Fibroblast of skin of left quadriceps (primary cell): ENCODE data around the gene R3HCC1L.
"Not testable (repeated sequence)": the region's sequence is repeated elsewhere in the genome, so short reads cannot be mapped to it uniquely, and the experiment has no call there.

Experiments
- DNase-seq, 2 experiments: peaks; one replicate each; pipeline ENCODE4 v3.0.0-alpha.2; 2013; ENCODE audit warnings: low read depth in 2 of 2

The R3HCC1L gene

GRCh38 chr10:98131619-98132018 is 2.8 kb upstream of the R3HCC1L start:
- no peak for DNase-seq

DNA sequence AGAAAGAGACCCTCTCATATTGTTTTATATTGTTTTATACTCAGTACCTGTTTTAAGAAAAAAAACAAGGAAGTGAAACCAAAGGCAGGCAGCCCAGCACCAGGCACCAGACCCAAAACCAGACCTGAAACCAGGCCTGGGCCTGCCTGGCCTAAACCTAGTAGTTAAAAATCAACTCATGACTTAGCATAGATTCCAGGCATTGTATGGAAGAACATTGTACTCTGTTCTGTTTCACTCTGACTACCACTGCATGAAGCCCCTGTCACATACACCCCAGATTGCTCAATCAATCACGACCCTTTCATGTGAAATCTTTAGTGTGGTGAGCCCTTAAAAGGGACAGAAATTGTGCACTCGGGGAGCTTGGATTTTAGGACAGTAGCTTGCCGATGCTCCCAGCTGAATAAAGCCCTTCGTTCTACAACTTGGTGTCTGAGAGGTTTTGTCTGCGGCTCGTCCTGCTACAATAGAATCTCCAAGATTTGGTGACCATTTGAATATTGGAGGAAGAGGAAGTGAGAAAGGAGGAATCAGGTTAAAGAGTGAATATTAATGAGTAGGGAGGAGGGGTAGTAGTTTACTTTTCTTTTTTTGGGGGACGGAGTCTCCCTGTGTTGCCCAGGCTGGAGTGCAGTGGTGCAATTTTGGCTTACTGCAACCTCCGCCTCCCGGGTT is 1.2 kb upstream of the R3HCC1L start:
- not testable (repeated sequence) for DNase-seq

DNA sequence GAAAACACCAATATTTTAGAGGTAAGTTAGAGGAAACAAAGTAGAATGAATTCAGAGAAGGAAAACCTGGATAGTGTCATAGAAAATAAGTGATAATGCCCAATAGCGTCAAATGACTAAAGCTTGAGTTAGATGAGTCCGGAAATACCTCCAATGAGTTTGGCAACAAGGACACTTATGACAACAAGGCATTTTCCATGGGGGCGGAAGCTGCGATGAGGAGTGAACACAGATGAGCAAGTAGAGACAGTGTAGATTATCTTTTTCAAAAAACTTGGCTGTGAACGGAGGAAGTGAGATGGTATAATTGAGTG is 383 bp upstream of the R3HCC1L start:
- DNase-seq, result no peak

DNA sequence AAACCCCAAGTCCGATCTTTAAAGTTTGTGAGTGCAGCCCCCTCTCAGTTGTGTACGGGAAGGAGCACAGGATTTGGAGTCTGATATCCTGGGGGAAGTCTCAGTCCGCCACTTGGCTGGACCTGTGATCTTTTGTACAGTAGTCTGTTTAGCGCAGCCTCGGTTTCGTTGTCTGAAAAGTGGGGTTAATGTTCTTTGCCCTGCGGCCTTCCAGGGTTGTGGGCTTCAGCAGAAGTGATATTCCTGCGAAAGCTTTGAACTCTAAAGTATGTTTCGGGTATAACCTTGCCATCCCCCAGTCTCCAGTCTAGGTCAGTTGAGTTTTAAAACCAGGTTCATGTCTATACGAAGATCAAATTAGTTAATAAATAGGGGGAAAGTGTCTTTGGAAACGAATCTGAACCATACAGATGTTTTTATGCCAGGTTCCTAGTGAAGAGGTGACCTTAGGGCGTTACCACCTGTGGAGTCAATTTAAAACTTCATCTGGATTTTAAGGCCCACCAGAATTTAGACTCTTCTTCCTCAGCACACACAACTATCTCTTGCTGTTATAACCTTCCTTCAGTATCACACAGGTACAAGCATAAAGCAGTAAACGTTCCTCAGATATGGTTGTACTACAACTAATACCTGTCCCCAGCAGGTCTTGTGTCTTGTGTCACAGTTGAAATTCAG is 904 bp downstream of the R3HCC1L start:
- no peak for DNase-seq

DNA sequence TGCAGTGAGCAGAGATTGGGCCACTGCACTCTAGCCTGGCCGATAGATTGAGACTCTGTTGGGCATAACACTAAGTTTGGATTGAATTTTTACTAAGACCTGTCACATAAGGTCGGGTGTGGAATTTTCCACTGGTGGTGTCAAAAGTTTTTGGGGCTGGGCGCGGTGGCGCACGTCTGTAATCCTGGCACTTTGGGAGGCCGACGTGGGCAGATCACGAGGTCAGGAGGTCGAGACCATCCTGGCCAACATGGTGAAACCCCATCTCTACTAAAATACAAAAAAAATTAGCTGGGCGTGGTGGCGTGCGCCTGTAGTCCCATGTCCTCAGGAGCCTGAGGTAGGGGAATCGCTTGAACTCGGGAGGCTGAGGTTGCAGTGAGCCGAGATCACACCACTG is 2.3 kb downstream of the R3HCC1L start:
- not testable (repeated sequence) for DNase-seq

GRCh38 chr10:98138031-98138430 is 3.6 kb downstream of the R3HCC1L start:
- no peak for DNase-seq

DNA sequence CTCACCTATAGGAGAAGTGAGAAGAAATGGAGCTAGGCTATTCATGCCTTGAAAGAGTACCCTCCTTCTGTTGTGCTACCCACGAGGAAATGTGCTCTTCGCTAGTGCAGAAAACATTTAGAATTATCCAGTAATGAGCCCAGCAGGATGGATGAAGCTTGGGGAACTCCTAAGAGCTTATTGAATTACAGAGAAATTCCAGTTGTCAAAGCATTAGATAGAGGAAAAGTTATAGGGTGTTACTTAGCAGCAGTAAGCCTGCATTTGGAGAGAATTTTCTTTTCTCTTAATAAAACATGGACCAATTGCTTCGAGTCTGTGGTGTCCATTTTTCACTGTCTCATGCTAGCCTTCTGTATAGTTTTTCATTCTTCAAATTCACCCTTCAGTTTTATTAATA is 5.0 kb downstream of the R3HCC1L start:
- DNase-seq, result no peak

GRCh38 chr10:98141484-98142073 is 7.1 kb downstream of the R3HCC1L start:
- DNase-seq, result no peak

DNA sequence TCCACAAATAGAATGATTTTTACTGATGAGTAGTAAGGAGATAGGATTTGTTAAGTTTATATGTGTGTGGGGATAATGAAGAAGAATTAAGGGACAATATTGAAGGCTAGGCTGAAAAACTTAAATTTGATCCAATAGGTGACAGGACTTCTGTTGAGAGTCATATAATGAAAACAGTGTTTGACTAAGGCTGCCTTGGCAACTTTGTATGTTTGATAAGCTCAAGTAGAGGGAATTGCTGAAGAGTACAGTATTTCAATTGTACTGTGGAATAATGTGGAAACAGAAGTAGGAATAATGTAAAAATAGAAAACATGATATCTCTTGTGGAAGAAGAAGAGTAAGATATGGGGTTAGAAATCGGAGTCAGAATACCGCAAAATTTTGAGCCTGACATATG is 10.5 kb downstream of the R3HCC1L start:
- no peak for DNase-seq

DNA sequence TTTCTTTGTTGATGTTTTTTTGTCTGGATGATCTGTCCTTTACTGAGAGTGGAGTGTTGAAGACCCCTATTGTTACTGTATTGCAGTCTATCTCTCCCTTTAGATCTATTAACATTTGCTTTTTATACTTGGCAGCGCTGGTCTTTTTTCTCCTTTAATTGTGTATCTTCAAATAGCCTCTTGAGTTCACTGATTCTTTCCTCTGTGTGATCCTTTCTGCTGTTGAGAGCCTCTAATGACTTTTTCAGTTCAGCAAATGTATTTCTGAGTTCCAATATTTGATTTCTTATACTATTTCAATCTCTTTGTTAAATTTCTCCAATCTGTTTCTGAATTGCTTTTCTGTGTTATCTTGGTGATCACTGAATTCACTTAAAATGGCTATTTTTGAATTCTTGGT is 15.4 kb downstream of the R3HCC1L start:
- no peak for DNase-seq

DNA sequence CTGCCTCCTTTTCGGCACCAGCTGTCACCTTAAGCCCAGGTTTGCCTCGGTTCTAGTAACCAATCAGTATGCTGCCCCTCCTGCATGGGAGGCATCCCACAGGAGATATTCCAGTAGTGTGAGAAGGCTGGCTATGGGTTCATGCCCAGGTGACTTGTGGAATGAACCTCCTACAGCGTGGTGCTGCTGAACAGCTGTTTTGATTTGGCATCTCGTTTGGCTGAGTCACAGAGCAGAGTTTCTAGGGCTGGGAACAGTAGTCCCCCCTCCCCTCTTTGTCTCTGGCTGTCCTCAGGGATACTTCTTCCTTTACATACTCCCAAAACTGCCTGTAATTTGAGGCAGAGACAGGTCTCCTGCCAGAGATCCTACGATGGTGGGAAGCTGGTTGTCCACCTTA is 16.1 kb downstream of the R3HCC1L start:
- DNase-seq, result no peak

DNA sequence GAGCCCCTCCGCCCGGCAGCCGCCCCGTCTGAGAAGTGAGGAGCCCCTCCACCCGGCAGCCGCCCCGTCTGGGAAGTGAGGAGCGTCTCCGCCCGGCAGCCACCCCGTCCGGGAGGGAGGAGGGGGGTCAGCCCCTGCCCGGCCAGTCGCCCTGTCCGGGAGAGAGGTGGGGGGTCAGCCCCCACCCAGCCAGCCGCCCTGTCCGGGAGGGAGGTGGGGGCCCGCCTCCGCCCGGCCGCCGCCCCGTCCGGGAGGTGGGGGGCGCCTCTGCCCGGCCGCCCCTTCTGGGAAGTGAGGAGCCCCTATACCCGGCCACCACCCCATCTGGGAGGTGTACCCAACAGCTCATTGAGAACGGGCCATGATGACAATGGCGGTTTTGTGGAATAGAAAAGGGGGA is 18.3 kb downstream of the R3HCC1L start:
- not testable (repeated sequence) for DNase-seq

DNA sequence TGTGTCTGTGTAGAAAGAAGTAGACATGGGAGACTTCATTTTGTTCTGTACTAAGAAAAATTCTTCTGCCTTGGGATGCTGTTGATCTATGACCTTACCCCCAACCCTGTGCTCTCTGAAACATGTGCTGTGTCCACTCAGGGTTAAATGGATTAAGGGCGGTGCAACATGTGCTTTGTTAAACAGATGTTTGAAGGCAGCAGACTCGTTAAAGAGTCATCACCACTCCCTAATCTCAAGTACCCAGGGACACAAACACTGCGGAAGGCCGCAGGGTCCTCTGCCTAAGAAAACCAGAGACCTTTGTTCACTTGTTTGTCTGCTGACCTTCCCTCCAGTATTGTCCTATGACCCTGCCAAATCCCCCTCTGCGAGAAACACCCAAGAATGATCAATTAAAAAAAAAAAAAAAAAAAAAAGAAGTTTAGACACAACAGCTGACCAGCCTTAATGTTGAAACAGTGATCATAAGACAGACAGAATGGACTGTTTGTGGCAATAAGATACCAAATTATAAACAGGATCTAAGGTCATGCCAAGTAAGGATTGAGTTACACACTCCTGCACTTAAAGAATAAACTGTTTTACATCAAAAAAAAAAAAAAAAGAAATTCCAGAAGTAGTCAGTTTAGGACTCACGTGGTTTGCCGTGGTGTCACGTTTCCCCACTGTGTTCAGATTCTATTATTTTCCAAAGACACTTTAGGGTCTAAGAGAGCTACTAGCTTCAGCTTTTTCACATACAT is 18.9 kb downstream of the R3HCC1L start:
- DNase-seq, result not testable (repeated sequence)

- no peak for DNase-seq
Measured at GRCh38 chr10:98154076-98154475, 19.6 kb downstream of the R3HCC1L start.

GRCh38 chr10:98158576-98158975 is 24.1 kb downstream of the R3HCC1L start:
- no peak for DNase-seq

DNA sequence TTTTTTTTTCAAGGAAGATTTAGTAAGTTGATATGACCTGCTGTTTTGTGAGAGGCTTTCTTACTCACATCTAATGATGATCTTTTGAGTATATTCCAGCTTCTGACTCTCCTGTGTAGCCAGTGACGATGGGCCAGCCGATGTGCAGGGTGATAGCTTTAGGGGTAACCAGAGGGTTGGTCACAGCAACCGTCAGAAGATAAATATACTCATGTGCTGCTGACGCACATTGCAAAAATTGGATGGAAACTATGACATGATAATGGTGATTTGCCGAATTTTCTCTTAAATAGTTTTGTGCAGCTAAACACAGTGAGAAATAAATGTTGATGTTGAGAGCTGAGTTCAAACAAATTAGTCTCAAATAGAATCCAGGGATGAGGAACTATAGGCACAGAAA is 29.5 kb downstream of the R3HCC1L start:
- no peak for DNase-seq

GRCh38 chr10:98167191-98167590 is 32.7 kb downstream of the R3HCC1L start:
- DNase-seq, result no peak

- DNase-seq, result no peak
Measured at GRCh38 chr10:98168147-98168546, 33.7 kb downstream of the R3HCC1L start.

- no peak for DNase-seq
Measured at GRCh38 chr10:98168766-98169165, 34.3 kb downstream of the R3HCC1L start.

- DNase-seq, result no peak
Measured at GRCh38 chr10:98169379-98169778, 34.9 kb downstream of the R3HCC1L start.

GRCh38 chr10:98170249-98171117 is 36.0 kb downstream of the R3HCC1L start:
- peak; percentile 8 to 11 for DNase-seq

GRCh38 chr10:98172073-98172472 is 37.6 kb downstream of the R3HCC1L start:
- peak; percentile 21 to 23 for DNase-seq
